ENCODE results near the gene ANK3. TPM values are rescaled to one million over a fixed set of nuclear protein-coding genes. Genes with fewer than 3 reads are reported as not detected.

The ANK3 gene
- polyA plus RNA-seq, 3 donors: not detected

DNA sequence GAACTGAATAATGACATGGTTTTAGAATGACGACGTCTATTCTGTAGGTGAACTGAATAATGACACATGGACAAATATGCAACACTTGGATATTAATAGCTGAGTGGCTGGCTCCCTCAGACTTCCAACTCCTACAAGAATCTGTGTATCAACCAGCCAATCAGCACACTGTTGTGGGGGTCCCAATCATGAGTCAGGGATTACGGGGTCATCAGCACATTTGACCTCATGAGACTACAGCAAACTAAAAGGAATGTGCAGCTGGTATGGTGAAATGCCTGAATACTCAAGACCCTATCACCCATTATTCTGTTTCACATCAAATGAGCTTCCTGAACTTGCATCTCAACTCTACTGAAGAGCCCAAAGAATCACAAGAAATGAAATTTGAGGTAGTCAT is 192.5 kb downstream of the ANK3 start:
- no peak for DNase-seq
- H3K27ac ChIP-seq (ENCODE audit: low read depth in 1 of 2, low read length in 2 of 2): no peak overlapping the region
- intact Hi-C loops (cut with micrococcal nuclease): no loop called here

DNA sequence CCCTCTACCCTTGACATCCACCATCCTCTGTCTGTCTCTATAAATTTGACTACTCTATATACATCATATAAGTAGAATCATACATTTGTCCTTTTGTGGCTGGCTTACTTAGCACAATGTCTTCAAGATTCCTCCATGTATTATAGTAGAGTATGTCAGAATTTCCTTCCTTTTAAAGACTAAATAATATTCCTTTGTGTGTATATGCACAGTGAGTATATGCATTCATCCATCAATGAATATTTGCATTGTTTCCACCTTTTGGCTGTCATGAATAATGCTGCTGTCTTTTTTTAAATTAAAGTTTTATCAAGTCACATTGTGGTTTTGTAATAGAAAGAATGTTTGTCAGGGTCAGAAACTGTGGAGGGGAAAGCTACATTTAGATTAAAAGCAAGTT is 195.3 kb downstream of the ANK3 start:
- H3K9me3 Mint-ChIP-seq: peaks cover 0 to 1% (median 0%) of the 10 kb centered on the region in 7 donors
- Histone ChIP-seq H3K27ac (ENCODE audit: low read depth in 1 of 2, low read length in 2 of 2) (no peak overlapping the region), H3K4me3 (replicated peaks in 1 of 3; ENCODE audit: low read depth in 2 of 3, low read length in 3 of 3) (no peak overlapping the region), H3K9me3 (replicated peaks in 1 of 2; ENCODE audit: control insufficient read depth in 1 of 2, insufficient read depth in 1 of 2, low read length in 2 of 2) (no peaks in the 10 kb centered on the region), H3K79me2 (ENCODE audit: insufficient read depth, low read length) (no peaks in the 10 kb centered on the region), H2AFZ (ENCODE audit: insufficient read depth, low read depth, low read length, poor library complexity, severe bottlenecking) (no peak overlapping the region), H3K27me3 (ENCODE audit: control insufficient read depth in 2 of 2, insufficient read depth in 2 of 2, low read length in 2 of 2) (no peaks in the 10 kb centered on the region), H3K4me1 (ENCODE audit: control insufficient read depth in 1 of 2, insufficient read depth in 2 of 2, low read length in 2 of 2) (no peaks in the 10 kb centered on the region), H3K36me3 (replicated peaks in 1 of 2; ENCODE audit: control insufficient read depth in 1 of 2, insufficient read depth in 2 of 2, low read length in 2 of 2) (no peaks in the 10 kb centered on the region), H4K20me1 (ENCODE audit: insufficient read depth, low read length) (no peaks in the 10 kb centered on the region), H3K9ac (ENCODE audit: insufficient read depth, low read length, poor library complexity, severe bottlenecking) (no peak overlapping the region), H3K4me2 (replicated peaks; ENCODE audit: extremely low read depth, low read length, poor library complexity, severe bottlenecking) (no peak overlapping the region)
- peak overlapping the region in 1 of 7 donors; percentile 27 for H3K27ac Mint-ChIP-seq
- H3K4me3 Mint-ChIP-seq: no peak overlapping the region
- TF ChIP-seq, protein P1, sequence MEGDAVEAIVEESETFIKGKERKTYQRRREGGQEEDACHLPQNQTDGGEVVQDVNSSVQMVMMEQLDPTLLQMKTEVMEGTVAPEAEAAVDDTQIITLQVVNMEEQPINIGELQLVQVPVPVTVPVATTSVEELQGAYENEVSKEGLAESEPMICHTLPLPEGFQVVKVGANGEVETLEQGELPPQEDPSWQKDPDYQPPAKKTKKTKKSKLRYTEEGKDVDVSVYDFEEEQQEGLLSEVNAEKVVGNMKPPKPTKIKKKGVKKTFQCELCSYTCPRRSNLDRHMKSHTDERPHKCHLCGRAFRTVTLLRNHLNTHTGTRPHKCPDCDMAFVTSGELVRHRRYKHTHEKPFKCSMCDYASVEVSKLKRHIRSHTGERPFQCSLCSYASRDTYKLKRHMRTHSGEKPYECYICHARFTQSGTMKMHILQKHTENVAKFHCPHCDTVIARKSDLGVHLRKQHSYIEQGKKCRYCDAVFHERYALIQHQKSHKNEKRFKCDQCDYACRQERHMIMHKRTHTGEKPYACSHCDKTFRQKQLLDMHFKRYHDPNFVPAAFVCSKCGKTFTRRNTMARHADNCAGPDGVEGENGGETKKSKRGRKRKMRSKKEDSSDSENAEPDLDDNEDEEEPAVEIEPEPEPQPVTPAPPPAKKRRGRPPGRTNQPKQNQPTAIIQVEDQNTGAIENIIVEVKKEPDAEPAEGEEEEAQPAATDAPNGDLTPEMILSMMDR (IDR thresholded peaks at IDR 0.05): no peak
- no peaks in the 10 kb centered on the region for H3K27me3 Mint-ChIP-seq (ENCODE audit: low read depth in 3 of 3)
- intact Hi-C loops (cut with micrococcal nuclease): no loop called here
- H3K36me3 Mint-ChIP-seq: no peaks in the 10 kb centered on the region
- H3K4me1 Mint-ChIP-seq: no peaks in the 10 kb centered on the region
- no peak for DNase-seq

More for the DNA sequence above, 192.5 kb downstream of the ANK3 start:
- H3K4me1 Mint-ChIP-seq: no peaks in the 10 kb centered on the region
- Histone ChIP-seq H3K79me2 (ENCODE audit: insufficient read depth, low read length) (no peaks in the 10 kb centered on the region), H3K4me1 (ENCODE audit: control insufficient read depth in 1 of 2, insufficient read depth in 2 of 2, low read length in 2 of 2) (no peaks in the 10 kb centered on the region), H3K4me3 (replicated peaks in 1 of 3; ENCODE audit: low read depth in 2 of 3, low read length in 3 of 3) (no peak overlapping the region), H3K4me2 (replicated peaks; ENCODE audit: extremely low read depth, low read length, poor library complexity, severe bottlenecking) (no peak overlapping the region), H3K36me3 (replicated peaks in 1 of 2; ENCODE audit: control insufficient read depth in 1 of 2, insufficient read depth in 2 of 2, low read length in 2 of 2) (no peaks in the 10 kb centered on the region), H3K27me3 (ENCODE audit: control insufficient read depth in 2 of 2, insufficient read depth in 2 of 2, low read length in 2 of 2) (no peaks in the 10 kb centered on the region), H3K9me3 (replicated peaks in 1 of 2; ENCODE audit: control insufficient read depth in 1 of 2, insufficient read depth in 1 of 2, low read length in 2 of 2) (no peaks in the 10 kb centered on the region), H2AFZ (ENCODE audit: insufficient read depth, low read depth, low read length, poor library complexity, severe bottlenecking) (no peak overlapping the region), H3K9ac (ENCODE audit: insufficient read depth, low read length, poor library complexity, severe bottlenecking) (no peak overlapping the region), H4K20me1 (ENCODE audit: insufficient read depth, low read length) (no peaks in the 10 kb centered on the region)
- H3K27ac Mint-ChIP-seq: no peak overlapping the region
- peaks cover 0 to 1% (median 0%) of the 10 kb centered on the region in 3 donors for H3K27me3 Mint-ChIP-seq (ENCODE audit: low read depth in 3 of 3)
- TF ChIP-seq, protein P1 (IDR thresholded peaks at IDR 0.05): no peak
- H3K4me3 Mint-ChIP-seq: no peak overlapping the region
- no peaks in the 10 kb centered on the region for H3K36me3 Mint-ChIP-seq
- peaks cover 0 to 1% (median 0%) of the 10 kb centered on the region in 7 donors for H3K9me3 Mint-ChIP-seq
- WGBS (ENCODE audit: insufficient coverage): no CpG with 5 or more reads among the region's 3 CpGs

Measured in CD14-positive monocyte (primary cell).